ENCODE measurements around the gene P3H1. TPM values are rescaled to one million over a fixed set of nuclear protein-coding genes. Genes with fewer than 3 reads are reported as not detected.

Gene P3H1
- polyA plus RNA-seq, 1 of the 3 experiments (the other 2 are of a cell fraction): 66.8 TPM

DNA sequence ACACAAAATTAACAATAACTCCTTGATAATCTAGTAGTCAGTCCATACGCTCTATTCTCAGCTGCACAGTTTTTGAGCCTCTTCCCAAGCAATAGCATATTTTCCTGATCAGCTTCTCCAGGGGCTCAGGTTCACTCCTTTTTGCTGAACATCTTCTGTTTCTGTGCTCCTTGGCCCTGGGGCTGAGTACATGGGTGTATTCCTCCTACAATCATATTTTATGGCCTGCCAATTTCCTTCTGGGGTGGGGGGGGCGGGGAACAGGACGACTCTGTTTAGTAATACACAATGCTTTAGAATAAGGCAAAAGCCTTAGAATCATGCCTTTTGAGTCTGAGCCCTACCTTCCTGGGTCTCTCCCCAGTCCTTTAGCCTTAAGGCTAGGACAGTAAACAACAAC lies 35.2 kb downstream of the P3H1 start (continued):
- TF ChIP-seq CTCF (IDR thresholded peaks at IDR 0.05): no peak
- TF ChIP-seq, protein P1, sequence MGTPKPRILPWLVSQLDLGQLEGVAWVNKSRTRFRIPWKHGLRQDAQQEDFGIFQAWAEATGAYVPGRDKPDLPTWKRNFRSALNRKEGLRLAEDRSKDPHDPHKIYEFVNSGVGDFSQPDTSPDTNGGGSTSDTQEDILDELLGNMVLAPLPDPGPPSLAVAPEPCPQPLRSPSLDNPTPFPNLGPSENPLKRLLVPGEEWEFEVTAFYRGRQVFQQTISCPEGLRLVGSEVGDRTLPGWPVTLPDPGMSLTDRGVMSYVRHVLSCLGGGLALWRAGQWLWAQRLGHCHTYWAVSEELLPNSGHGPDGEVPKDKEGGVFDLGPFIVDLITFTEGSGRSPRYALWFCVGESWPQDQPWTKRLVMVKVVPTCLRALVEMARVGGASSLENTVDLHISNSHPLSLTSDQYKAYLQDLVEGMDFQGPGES (IDR thresholded peaks at IDR 0.05; ENCODE audit: low read depth, low read length): no peak

DNA sequence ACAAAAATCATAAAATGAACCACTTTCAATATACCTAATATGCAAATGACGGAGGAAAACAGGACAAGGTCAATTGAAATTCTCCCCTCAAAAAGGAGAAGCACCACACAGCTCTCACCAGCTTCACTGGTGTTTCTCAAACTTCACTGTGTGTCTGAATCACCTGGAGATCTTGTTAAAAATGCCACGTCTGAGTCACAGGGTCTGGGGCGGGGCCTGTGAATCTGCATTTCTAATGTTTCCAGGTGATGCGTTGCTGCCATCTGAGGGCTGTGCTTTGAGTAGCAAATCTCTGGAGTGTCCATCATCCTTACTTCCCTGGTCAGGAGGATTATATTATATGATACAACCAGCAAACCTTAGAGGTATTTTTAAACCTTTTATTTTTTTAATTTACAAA lies 35.8 kb downstream of the P3H1 start:
- Histone ChIP-seq H3K4me3 (ENCODE audit: low read depth in 2 of 2, low read length in 1 of 2) (no peak overlapping the region), H4K20me1 (ENCODE audit: insufficient read depth) (no peaks in the 10 kb centered on the region), H3K4me1 (ENCODE audit: control insufficient read depth in 1 of 2, insufficient read depth in 2 of 2, low read depth in 1 of 2, low read length in 1 of 2) (peaks cover 0 to 6% of the 10 kb centered on the region in 2 experiments; a peak in 1 of 4 replicates), H3K27me3 (ENCODE audit: insufficient read depth) (no peaks in the 10 kb centered on the region), H2AFZ (ENCODE audit: low read depth) (no peak overlapping the region), H3K4me2 (no peak overlapping the region), H3F3A (replicated peaks; ENCODE audit: insufficient read depth) (no peaks in the 10 kb centered on the region), H3K9me3 (no peaks in the 10 kb centered on the region), H3K79me2 (ENCODE audit: insufficient read depth) (no peaks in the 10 kb centered on the region), H3K36me3 (replicated peaks in 1 of 2; ENCODE audit: control insufficient read depth in 1 of 2, insufficient read depth in 2 of 2, low read length in 1 of 2) (no peaks in the 10 kb centered on the region), H3K9ac (no peak overlapping the region), H3K9me2 (no peaks in the 10 kb centered on the region), H3K27ac (ENCODE audit: low read depth in 2 of 2, low read length in 1 of 2) (no peak overlapping the region)
- 67% methylated on average over 4 of the region's 4 CpGs for WGBS (ENCODE audit: low lambda C conversion rate)
- peak; percentile 32 for DNase-seq
- ChIA-PET CTCF (interaction anchor here (0.6 to 1.7 kb wide), 4 partner anchors 10 to 387 kb away, joined by 3 to 4 read pairs (median 4); no protein-coding TSS in a partner anchor), POLR2A (no interaction called here)
- TF ChIP-seq FOXM1 (IDR thresholded peaks at IDR 0.05; ENCODE audit: low read depth) (no peak), CTCF (IDR thresholded peaks at IDR 0.05) (peak; percentile 37), MEF2A (IDR thresholded peaks at IDR 0.05; ENCODE audit: borderline replicate concordance, low read depth) (no peak), RAD21 (IDR thresholded peaks at IDR 0.05; ENCODE audit: low read length) (peak; percentile 54), FOSL2 (IDR thresholded peaks at IDR 0.05; ENCODE audit: borderline replicate concordance, low read depth) (peak; percentile 31; the same call in 1 of the 2 replicates), PBX3 (IDR thresholded peaks at IDR 0.05) (0 out of 2 replicates have a peak, but pooled peaks have one; percentile 18)

GRCh38 chr1:42730002-42730401 lies 36.8 kb downstream of the P3H1 start:
- Histone ChIP-seq H3K4me3 (ENCODE audit: low read depth in 2 of 2, low read length in 1 of 2) (no peak overlapping the region), H4K20me1 (ENCODE audit: insufficient read depth) (no peaks in the 10 kb centered on the region), H3K9me3 (no peaks in the 10 kb centered on the region), H3K9ac (no peak overlapping the region), H2AFZ (ENCODE audit: low read depth) (no peak overlapping the region), H3K4me1 (ENCODE audit: control insufficient read depth in 1 of 2, insufficient read depth in 2 of 2, low read depth in 1 of 2, low read length in 1 of 2) (no peaks in the 10 kb centered on the region; a peak in 1 of 4 replicates), H3K4me2 (no peak overlapping the region), H3K79me2 (ENCODE audit: insufficient read depth) (no peaks in the 10 kb centered on the region), H3K36me3 (replicated peaks in 1 of 2; ENCODE audit: control insufficient read depth in 1 of 2, insufficient read depth in 2 of 2, low read length in 1 of 2) (no peaks in the 10 kb centered on the region), H3F3A (replicated peaks; ENCODE audit: insufficient read depth) (no peaks in the 10 kb centered on the region), H3K9me2 (no peaks in the 10 kb centered on the region), H3K27me3 (ENCODE audit: insufficient read depth) (no peaks in the 10 kb centered on the region), H3K27ac (ENCODE audit: low read depth in 2 of 2, low read length in 1 of 2) (no peak overlapping the region)
- POLR2A ChIA-PET: no interaction called here
- TF ChIP-seq PBX3 (IDR thresholded peaks at IDR 0.05): no peak
- peak; percentile 73 for TF ChIP-seq RFX5 (IDR thresholded peaks at IDR 0.05; ENCODE audit: low read length)
- TF ChIP-seq CTCF (IDR thresholded peaks at IDR 0.05): 0 out of 2 replicates have a peak, but pooled peaks have one; percentile 7
- TF ChIP-seq MXI1 (IDR thresholded peaks at IDR 0.05; ENCODE audit: low read depth, low read length): no peak
- no peak for TF ChIP-seq TCF12 (IDR thresholded peaks at IDR 0.05)
- DNase-seq: no peak
- 87% methylated on average over 3 of the region's 3 CpGs for WGBS (ENCODE audit: low lambda C conversion rate)
- CTCF ChIA-PET: interaction anchor here (0.9 to 1.7 kb wide), 3 partner anchors 16 to 386 kb away, joined by 3 to 4 read pairs (median 3); no protein-coding TSS in a partner anchor

Measured in SK-N-SH (cell line).